ENCODE results near the gene DNAJC1. TPM values are rescaled to one million over a fixed set of nuclear protein-coding genes. Genes with fewer than 3 reads are reported as not detected.

DNAJC1 gene
- total and polyA plus RNA-seq, 10 of the 15 experiments (the other 5 are each of a cell fraction or from before 2014, with no cell fraction given) = 2.5 to 39.3 (median 20.4) TPM

GRCh38 chr10:21964983-21965665 is 38.4 kb downstream of the DNAJC1 start:
- no peak for FAIRE-seq
- H3K36me3 ChIP-seq (ENCODE audit: control insufficient read depth in 2 of 2, insufficient read depth in 2 of 2, low read length in 1 of 2) = no peaks in the 10 kb centered on the region
- H3K9me3 ChIP-seq (replicated peaks; ENCODE audit: control insufficient read depth, insufficient read depth, low read length) = no peaks in the 10 kb centered on the region; the same call in 1 of the 3 replicates
- CTCF ChIA-PET = interaction anchor here (1.6 kb wide), 1 partner anchor 26 kb away, joined by 3 read pairs; no protein-coding TSS in a partner anchor
- H2AFZ ChIP-seq (ENCODE audit: control insufficient read depth, low read depth, low read length) = no peak overlapping the region
- SMC1A ChIA-PET (ENCODE audit: uncharacterized antibody, unreplicated experiment) = interaction anchor here (1.0 to 1.1 kb wide), 2 partner anchors 27 to 295 kb away, joined by 3 read pairs; no protein-coding TSS in a partner anchor
- no peak for ATAC-seq
- DNase-seq (ENCODE audit: low read depth, low spot score) = no peak
- intact Hi-C loops (cut with micrococcal nuclease; ENCODE audit: unreplicated experiment) (no loop called here), in situ Hi-C loops (cut with MboI) (loop anchor here (25.0 kb wide), 1 partner anchor 878 kb away; no protein-coding TSS in a partner anchor)
- no TSS peak for BruUV-seq (replicated peaks)
- no peaks in the 10 kb centered on the region; the same call in none of the 2 replicates for H3K79me2 ChIP-seq (ENCODE audit: control insufficient read depth, insufficient read depth, low read length)
- RAD21 ChIA-PET (ENCODE audit: unreplicated experiment) = no interaction called here
- no peaks in the 10 kb centered on the region for H3K4me1 ChIP-seq (ENCODE audit: control insufficient read depth, insufficient read depth, low read length)
- no peak overlapping the region for H3K4me3 ChIP-seq
- POLR2A ChIA-PET = no interaction called here
- no peaks in the 10 kb centered on the region for H4K20me1 ChIP-seq (ENCODE audit: control insufficient read depth, insufficient read depth)
- H3K4me2 ChIP-seq (ENCODE audit: control insufficient read depth, insufficient read depth) = no peak overlapping the region
- H3K27me3 ChIP-seq (replicated peaks in 1 of 2; ENCODE audit: control insufficient read depth in 2 of 2, insufficient read depth in 2 of 2, low read length in 1 of 2) = no peaks in the 10 kb centered on the region
- H3K27ac ChIP-seq (ENCODE audit: control insufficient read depth, insufficient read depth) = no peak overlapping the region
- H3K9ac ChIP-seq (ENCODE audit: control insufficient read depth, insufficient read depth, low read length) = no peak overlapping the region
- TF ChIP-seq EP300 (IDR thresholded peaks at IDR 0.05; ENCODE audit: borderline replicate concordance in 1 of 2, control insufficient read depth in 1 of 2, low read depth in 2 of 2, low read length in 2 of 2) = no peak
- TF ChIP-seq BCL3 (IDR thresholded peaks at IDR 0.05; ENCODE audit: borderline replicate concordance, insufficient read depth, low read depth, low read length, poor library complexity, severe bottlenecking) = no peak
- no peak for TF ChIP-seq RUNX3 (IDR thresholded peaks at IDR 0.05; ENCODE audit: low read length)
- TF ChIP-seq NBN (IDR thresholded peaks at IDR 0.05) = no peak
- no peak for TF ChIP-seq MLLT1 (IDR thresholded peaks at IDR 0.05)
- TF ChIP-seq, protein P1, sequence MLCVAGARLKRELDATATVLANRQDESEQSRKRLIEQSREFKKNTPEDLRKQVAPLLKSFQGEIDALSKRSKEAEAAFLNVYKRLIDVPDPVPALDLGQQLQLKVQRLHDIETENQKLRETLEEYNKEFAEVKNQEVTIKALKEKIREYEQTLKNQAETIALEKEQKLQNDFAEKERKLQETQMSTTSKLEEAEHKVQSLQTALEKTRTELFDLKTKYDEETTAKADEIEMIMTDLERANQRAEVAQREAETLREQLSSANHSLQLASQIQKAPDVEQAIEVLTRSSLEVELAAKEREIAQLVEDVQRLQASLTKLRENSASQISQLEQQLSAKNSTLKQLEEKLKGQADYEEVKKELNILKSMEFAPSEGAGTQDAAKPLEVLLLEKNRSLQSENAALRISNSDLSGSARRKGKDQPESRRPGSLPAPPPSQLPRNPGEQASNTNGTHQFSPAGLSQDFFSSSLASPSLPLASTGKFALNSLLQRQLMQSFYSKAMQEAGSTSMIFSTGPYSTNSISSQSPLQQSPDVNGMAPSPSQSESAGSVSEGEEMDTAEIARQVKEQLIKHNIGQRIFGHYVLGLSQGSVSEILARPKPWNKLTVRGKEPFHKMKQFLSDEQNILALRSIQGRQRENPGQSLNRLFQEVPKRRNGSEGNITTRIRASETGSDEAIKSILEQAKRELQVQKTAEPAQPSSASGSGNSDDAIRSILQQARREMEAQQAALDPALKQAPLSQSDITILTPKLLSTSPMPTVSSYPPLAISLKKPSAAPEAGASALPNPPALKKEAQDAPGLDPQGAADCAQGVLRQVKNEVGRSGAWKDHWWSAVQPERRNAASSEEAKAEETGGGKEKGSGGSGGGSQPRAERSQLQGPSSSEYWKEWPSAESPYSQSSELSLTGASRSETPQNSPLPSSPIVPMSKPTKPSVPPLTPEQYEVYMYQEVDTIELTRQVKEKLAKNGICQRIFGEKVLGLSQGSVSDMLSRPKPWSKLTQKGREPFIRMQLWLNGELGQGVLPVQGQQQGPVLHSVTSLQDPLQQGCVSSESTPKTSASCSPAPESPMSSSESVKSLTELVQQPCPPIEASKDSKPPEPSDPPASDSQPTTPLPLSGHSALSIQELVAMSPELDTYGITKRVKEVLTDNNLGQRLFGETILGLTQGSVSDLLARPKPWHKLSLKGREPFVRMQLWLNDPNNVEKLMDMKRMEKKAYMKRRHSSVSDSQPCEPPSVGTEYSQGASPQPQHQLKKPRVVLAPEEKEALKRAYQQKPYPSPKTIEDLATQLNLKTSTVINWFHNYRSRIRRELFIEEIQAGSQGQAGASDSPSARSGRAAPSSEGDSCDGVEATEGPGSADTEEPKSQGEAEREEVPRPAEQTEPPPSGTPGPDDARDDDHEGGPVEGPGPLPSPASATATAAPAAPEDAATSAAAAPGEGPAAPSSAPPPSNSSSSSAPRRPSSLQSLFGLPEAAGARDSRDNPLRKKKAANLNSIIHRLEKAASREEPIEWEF (IDR thresholded peaks at IDR 0.05; ENCODE audit: insufficient replicate concordance, low read depth, low read length) = no peak
- no peak for TF ChIP-seq HDAC6 (IDR thresholded peaks at IDR 0.05; ENCODE audit: unreplicated experiment)
- TF ChIP-seq KDM1A (IDR thresholded peaks at IDR 0.05; ENCODE audit: borderline replicate concordance) = no peak
- no peak for TF ChIP-seq ZNF24 (IDR thresholded peaks at IDR 0.05)
- TF ChIP-seq E4F1 (IDR thresholded peaks at IDR 0.05; ENCODE audit: borderline replicate concordance, partially characterized antibody) = no peak
- no peak for TF ChIP-seq POU2F2 (IDR thresholded peaks at IDR 0.05; ENCODE audit: borderline replicate concordance, low read depth, low read length)
- TF ChIP-seq CBX5 (IDR thresholded peaks at IDR 0.05; ENCODE audit: low read depth) = no peak
- TF ChIP-seq RAD21 (IDR thresholded peaks at IDR 0.05; ENCODE audit: insufficient read depth, low read depth, low read length) = no peak

Data from GM12878 (cell line).